ENCODE data around the gene CFAP300.

The CFAP300 gene

DNA sequence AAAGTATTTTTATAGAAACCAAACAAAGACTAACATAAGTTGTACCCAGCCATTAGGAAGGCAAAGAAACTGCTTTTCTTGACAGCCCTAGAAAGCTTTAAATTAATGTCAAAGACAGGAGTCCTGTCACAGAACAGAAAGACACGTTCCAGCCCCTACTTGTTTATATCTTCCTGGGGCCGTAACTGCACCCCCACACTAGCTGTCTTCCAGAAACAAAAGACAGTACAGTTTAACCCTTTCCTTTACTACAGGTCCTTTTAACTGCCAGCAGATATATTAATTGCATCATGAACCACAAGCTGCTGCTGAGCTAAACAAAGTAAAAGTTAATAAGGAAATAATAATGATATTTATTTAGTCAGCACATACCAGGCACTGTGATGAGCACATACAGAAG lies 20.3 kb upstream of the CFAP300 start:
- TF ChIP-seq, protein P1, sequence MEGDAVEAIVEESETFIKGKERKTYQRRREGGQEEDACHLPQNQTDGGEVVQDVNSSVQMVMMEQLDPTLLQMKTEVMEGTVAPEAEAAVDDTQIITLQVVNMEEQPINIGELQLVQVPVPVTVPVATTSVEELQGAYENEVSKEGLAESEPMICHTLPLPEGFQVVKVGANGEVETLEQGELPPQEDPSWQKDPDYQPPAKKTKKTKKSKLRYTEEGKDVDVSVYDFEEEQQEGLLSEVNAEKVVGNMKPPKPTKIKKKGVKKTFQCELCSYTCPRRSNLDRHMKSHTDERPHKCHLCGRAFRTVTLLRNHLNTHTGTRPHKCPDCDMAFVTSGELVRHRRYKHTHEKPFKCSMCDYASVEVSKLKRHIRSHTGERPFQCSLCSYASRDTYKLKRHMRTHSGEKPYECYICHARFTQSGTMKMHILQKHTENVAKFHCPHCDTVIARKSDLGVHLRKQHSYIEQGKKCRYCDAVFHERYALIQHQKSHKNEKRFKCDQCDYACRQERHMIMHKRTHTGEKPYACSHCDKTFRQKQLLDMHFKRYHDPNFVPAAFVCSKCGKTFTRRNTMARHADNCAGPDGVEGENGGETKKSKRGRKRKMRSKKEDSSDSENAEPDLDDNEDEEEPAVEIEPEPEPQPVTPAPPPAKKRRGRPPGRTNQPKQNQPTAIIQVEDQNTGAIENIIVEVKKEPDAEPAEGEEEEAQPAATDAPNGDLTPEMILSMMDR (IDR thresholded peaks at IDR 0.05; ENCODE audit: low read depth, low read length, missing control alignments) = no peak
- no peak for DNase-seq (ENCODE audit: low read depth)
- in situ Hi-C loops (cut with HindIII; ENCODE audit: low sequenced_read_pairs) = no loop called here
- no peak overlapping the region for H3K4me3 ChIP-seq (ENCODE audit: low read depth, low read length)

DNA sequence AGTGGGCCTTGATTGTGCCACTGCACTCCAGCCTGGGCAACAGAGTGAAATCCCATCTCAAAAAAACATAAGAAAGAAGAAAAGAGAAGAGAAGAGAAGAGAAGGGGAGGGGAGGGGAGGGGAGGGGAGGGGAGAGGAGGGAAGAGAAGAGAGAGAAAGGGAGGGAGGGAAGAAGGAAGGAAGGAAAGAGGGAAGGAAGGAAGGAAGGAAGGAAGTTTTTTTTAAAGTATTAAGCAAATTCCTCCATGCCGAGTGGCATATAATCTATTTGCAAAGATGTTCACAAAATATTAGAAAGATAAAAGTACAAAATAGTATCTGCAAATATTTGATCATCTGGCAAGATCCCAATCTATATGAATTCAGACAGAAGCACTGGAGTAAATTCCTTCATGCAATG lies 10.5 kb upstream of the CFAP300 start:
- in situ Hi-C loops (cut with HindIII; ENCODE audit: low sequenced_read_pairs) = no loop called here
- no peak for DNase-seq (ENCODE audit: low read depth)
- TF ChIP-seq, protein P1 (IDR thresholded peaks at IDR 0.05; ENCODE audit: low read depth, low read length, missing control alignments) = no peak
- H3K4me3 ChIP-seq (ENCODE audit: low read depth, low read length) = no peak overlapping the region

DNA sequence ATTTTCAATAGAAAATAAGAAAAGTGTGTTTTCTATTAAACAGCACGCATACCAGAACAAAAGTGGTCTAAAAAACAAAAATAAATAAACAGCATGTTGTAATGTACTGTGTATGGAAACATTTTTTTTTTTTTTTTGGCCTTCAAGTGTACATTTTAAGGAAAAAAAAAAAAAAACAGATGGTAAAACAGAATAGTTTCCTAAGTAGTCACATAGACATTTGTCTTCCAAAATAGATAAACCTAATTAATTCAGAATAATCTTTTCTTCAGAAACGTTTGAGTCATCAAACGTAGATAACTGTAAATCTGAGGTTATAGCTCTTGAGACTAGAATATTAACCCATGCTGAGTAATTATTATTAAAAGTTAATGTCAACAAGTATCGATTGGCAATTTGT lies 396 bp upstream of the CFAP300 start:
- in situ Hi-C loops (cut with HindIII; ENCODE audit: low sequenced_read_pairs) = no loop called here
- no peak for DNase-seq (ENCODE audit: low read depth)
- TF ChIP-seq, protein P1 (IDR thresholded peaks at IDR 0.05; ENCODE audit: low read depth, low read length, missing control alignments) = no peak
- H3K4me3 ChIP-seq (ENCODE audit: low read depth, low read length) = peak overlapping the region; percentile 52

DNA sequence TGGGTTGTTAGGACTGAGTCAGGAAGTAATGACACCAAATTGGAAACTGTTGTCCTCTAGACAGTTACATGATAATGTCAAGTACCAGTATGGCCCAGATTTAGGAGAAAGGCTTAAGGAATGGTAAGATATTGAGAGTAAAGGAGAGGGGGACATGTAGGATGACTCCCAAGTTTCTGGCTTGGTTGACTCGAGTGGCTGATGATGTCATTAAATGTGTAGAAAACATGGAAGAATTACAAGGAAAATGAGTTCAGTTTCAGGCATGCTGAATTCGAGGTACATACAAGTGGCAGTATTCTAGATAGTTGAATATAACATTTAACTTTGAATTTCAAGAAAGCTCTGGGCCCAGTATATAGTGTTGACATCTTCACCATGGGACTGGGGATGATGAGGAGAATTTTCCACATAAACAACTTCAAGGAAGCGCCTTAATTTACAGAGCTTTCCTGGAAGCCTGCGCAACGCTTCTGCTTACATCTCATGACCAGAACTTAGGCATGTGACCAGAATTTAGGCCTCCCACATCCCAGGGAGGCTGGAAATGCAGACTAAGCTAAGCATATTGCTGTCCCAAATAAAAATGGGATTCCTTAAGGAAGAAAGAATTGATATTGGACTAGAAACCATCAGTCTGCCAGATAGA lies 3.8 kb downstream of the CFAP300 start:
- no peak overlapping the region for H3K4me3 ChIP-seq (ENCODE audit: low read depth, low read length)
- no peak for DNase-seq (ENCODE audit: low read depth)
- in situ Hi-C loops (cut with HindIII; ENCODE audit: low sequenced_read_pairs) = no loop called here
- TF ChIP-seq, protein P1 (IDR thresholded peaks at IDR 0.05; ENCODE audit: low read depth, low read length, missing control alignments) = no peak

DNA sequence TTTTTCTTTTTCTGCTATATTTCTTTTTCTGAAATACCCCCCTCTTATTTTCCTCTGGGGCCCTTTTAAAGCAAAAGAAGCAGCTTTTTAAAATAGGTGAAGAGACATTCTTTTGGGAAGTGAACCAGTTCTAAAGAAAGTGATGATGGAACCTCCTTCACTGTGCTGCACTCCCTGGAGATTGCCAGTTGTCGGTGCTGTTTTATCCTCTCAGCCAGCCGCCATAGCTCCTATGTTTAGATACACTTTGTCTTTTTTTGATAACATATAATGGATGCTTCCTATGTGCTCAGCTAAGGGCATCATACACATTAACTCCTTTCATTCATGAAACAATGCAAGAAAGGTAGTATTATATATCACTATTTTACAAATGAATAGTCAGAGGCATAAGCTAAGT lies 14.0 kb downstream of the CFAP300 start:
- TF ChIP-seq, protein P1 (IDR thresholded peaks at IDR 0.05; ENCODE audit: low read depth, low read length, missing control alignments) = peak; percentile 27
- no peak overlapping the region for H3K4me3 ChIP-seq (ENCODE audit: low read depth, low read length)
- in situ Hi-C loops (cut with HindIII; ENCODE audit: low sequenced_read_pairs) = no loop called here
- no peak for DNase-seq (ENCODE audit: low read depth)

DNA sequence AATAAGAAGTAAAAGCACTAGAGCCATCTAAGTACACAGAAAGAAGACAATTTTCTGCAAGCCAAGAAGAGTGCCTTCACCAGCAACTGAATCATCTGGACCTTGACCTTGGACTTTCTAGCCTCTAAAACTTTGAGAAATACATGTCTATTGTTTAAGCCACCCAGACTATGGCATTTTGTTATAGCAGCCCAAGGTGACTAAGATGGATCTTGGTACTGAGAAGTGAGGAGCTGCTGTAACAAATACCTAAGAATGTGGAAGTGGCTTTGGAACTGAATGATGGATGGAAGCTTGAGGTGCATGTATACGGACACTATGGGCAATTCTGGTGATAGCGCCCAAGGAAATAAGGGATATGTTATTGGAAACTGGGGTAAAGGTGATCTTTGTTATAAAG lies 14.9 kb downstream of the CFAP300 start:
- H3K4me3 ChIP-seq (ENCODE audit: low read depth, low read length) = no peak overlapping the region
- TF ChIP-seq, protein P1 (IDR thresholded peaks at IDR 0.05; ENCODE audit: low read depth, low read length, missing control alignments) = no peak
- in situ Hi-C loops (cut with HindIII; ENCODE audit: low sequenced_read_pairs) = no loop called here
- no peak for DNase-seq (ENCODE audit: low read depth)

Data from astrocyte of the cerebellum (primary cell).